Measurements from ENCODE around the gene GPR139.
A peak's percentile ranks its signal among the peaks of the same experiment; 100 is the strongest.

Gene GPR139

GRCh38 chr16:20074099-20074991 lies 655 bp upstream of the GPR139 start:
- FAIRE-seq (no peak), DNase-seq (ENCODE audit: insufficient read length, low spot score) (no peak)
- TF ChIP-seq POLR2A (IDR thresholded peaks at IDR 0.05; ENCODE audit: low read depth, low read length), result no peak

- DNase-seq (ENCODE audit: insufficient read length, low spot score), result no peak
- TF ChIP-seq POLR2A (IDR thresholded peaks at IDR 0.05; ENCODE audit: low read depth, low read length), result no peak
- FAIRE-seq, result no peak
Observed at GRCh38 chr16:20072874-20073202, 852 bp downstream of the GPR139 start.

- DNase-seq (ENCODE audit: insufficient read length, low spot score) (no peak), FAIRE-seq (no peak)
- TF ChIP-seq POLR2A (IDR thresholded peaks at IDR 0.05; ENCODE audit: low read depth, low read length), result no peak
Observed at GRCh38 chr16:20072146-20072873, 1.4 kb downstream of the GPR139 start.

- no peak for TF ChIP-seq POLR2A (IDR thresholded peaks at IDR 0.05; ENCODE audit: low read depth, low read length)
- no peak for DNase-seq (ENCODE audit: insufficient read length, low spot score)
- FAIRE-seq, result no peak
Observed at GRCh38 chr16:20064931-20065330, 8.8 kb downstream of the GPR139 start.

GRCh38 chr16:20064520-20064919 lies 9.2 kb downstream of the GPR139 start:
- FAIRE-seq, result no peak
- DNase-seq (ENCODE audit: insufficient read length, low spot score), result no peak
- no peak for TF ChIP-seq POLR2A (IDR thresholded peaks at IDR 0.05; ENCODE audit: low read depth, low read length)

- FAIRE-seq, result no peak
- no peak for DNase-seq (ENCODE audit: insufficient read length, low spot score)
- no peak for TF ChIP-seq POLR2A (IDR thresholded peaks at IDR 0.05; ENCODE audit: low read depth, low read length)
Observed at GRCh38 chr16:20061132-20061531, 12.6 kb downstream of the GPR139 start.

GRCh38 chr16:20056436-20056835 lies 17.3 kb downstream of the GPR139 start:
- no peak for TF ChIP-seq POLR2A (IDR thresholded peaks at IDR 0.05; ENCODE audit: low read depth, low read length)
- no peak for FAIRE-seq
- no peak for DNase-seq (ENCODE audit: insufficient read length, low spot score)

GRCh38 chr16:20053336-20053735 lies 20.4 kb downstream of the GPR139 start:
- DNase-seq (ENCODE audit: insufficient read length, low spot score), result no peak
- TF ChIP-seq POLR2A (IDR thresholded peaks at IDR 0.05; ENCODE audit: low read depth, low read length), result no peak
- no peak for FAIRE-seq

GRCh38 chr16:20051611-20052010 lies 22.1 kb downstream of the GPR139 start:
- DNase-seq (ENCODE audit: insufficient read length, low spot score), result no peak
- no peak for FAIRE-seq
- no peak for TF ChIP-seq POLR2A (IDR thresholded peaks at IDR 0.05; ENCODE audit: low read depth, low read length)

GRCh38 chr16:20051147-20051546 lies 22.5 kb downstream of the GPR139 start:
- no peak for DNase-seq (ENCODE audit: insufficient read length, low spot score)
- FAIRE-seq, result no peak
- no peak for TF ChIP-seq POLR2A (IDR thresholded peaks at IDR 0.05; ENCODE audit: low read depth, low read length)

- FAIRE-seq (no peak), DNase-seq (ENCODE audit: insufficient read length, low spot score) (no peak)
- TF ChIP-seq POLR2A (IDR thresholded peaks at IDR 0.05; ENCODE audit: low read depth, low read length), result no peak
Observed at GRCh38 chr16:20049831-20050230, 23.9 kb downstream of the GPR139 start.

GRCh38 chr16:20045886-20046285 lies 27.8 kb downstream of the GPR139 start:
- no peak for DNase-seq (ENCODE audit: insufficient read length, low spot score)
- TF ChIP-seq POLR2A (IDR thresholded peaks at IDR 0.05; ENCODE audit: low read depth, low read length), result no peak
- FAIRE-seq, result no peak

GRCh38 chr16:20042848-20043247 lies 30.8 kb downstream of the GPR139 start:
- FAIRE-seq, result no peak

GRCh38 chr16:20041924-20042596 lies 31.6 kb downstream of the GPR139 start:
- no peak for DNase-seq (ENCODE audit: insufficient read length, low spot score)

More at GRCh38 chr16:20042848-20043247, 30.8 kb downstream of the GPR139 start:
- TF ChIP-seq POLR2A (IDR thresholded peaks at IDR 0.05; ENCODE audit: low read depth, low read length), result no peak
- peak; percentile 19 for DNase-seq (ENCODE audit: insufficient read length, low spot score)

More at GRCh38 chr16:20041924-20042596, 31.6 kb downstream of the GPR139 start:
- FAIRE-seq, result no peak
- TF ChIP-seq POLR2A (IDR thresholded peaks at IDR 0.05; ENCODE audit: low read depth, low read length), result no peak
